Measurements from ENCODE around the gene B3GALT4. TPM values are rescaled to one million over a fixed set of nuclear protein-coding genes. Genes with fewer than 3 reads are reported as not detected.

Gene B3GALT4
- total and polyA plus RNA-seq, 8 donors, result 9.8 to 42.9 (median 11.5) TPM; not detected in 1

DNA sequence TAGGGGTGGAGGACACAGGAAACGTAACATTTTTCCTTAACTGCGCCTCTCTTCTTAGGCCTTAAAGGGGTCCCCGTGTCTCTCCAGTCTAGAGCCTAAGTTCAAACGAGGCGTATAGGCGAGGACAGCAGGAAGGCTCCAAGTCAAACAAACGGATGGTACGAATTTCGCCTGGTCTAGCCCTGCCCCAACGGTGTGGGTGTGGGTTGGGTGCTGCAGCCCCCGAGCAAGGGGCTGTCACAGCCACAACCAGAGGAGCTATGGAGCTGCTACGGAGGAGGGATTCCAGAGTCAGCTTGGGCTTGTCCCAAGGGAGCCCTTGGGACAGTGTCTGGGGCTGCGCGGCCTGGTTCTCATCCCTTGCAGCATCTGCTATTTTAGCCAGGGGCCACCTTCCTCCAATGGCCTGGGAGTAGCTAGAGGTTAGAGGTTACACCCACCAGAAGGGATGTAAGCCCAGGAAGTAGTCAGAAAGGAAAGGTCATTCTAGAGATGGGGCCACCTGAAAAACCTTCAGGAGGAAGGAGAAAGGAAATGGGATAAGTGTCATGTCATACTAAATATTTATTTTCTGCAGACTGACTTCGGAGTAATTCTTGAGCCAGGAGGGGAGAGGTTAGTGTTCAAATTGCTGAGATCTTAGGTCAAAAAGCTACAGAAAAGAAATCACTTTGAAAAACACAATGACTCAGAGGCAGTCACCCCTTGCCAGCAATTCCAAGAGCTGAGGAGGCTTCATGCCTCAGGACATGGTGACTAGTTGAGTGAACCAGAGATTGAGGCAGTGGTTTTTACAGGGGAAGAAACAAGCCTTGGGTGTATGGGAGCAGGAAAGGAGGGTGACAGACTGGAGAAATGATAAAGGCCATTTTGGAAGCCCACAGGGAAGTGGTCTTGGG lies 26.9 kb upstream of the B3GALT4 start:
- Histone ChIP-seq H3K27me3 (no peaks in the 10 kb centered on the region), H3K36me3 (peaks cover 0 to 19% (median 18%) of the 10 kb centered on the region in 4 donors), H3K9me3 (no peaks in the 10 kb centered on the region), H3K4me3 (peak overlapping the region; percentile 45 to 61 (median 52)), H3K27ac (peak overlapping the region; percentile 90 to 97 (median 95)), H3K4me1 (peaks cover 22 to 40% (median 28%) of the 10 kb centered on the region in 4 donors)
- intact Hi-C loops (cut with DNase I; ENCODE audit: low total_unique reads), result loop anchor here (5.0 to 10.0 kb wide), 2 partner anchors 88 to 245 kb away; partner anchors contain the start of gene HLA-DOA
- DNase-seq, result no peak
- WGBS, 5 donors, result 10 to 18% (median 13%) methylated on average over 14 to 15 of the region's 15 CpGs
- TF ChIP-seq EP300 (IDR thresholded peaks at IDR 0.05), result no peak

GRCh38 chr6:33250731-33251130 lies 26.2 kb upstream of the B3GALT4 start:
- peaks cover 0 to 26% (median 22%) of the 10 kb centered on the region in 4 donors for H3K36me3 ChIP-seq
- 93 to 98% (median 96%) methylated on average over 13 of the region's 13 CpGs for WGBS, 5 donors
- intact Hi-C loops (cut with DNase I; ENCODE audit: low total_unique reads), result no loop called here
- H3K4me1 ChIP-seq, result peaks cover 22 to 40% (median 28%) of the 10 kb centered on the region in 4 donors
- TF ChIP-seq POLR2AphosphoS5 (IDR thresholded peaks at IDR 0.05) (no peak), POLR2A (IDR thresholded peaks at IDR 0.05) (no peak), EP300 (IDR thresholded peaks at IDR 0.05) (no peak)
- TF ChIP-seq, protein P1, sequence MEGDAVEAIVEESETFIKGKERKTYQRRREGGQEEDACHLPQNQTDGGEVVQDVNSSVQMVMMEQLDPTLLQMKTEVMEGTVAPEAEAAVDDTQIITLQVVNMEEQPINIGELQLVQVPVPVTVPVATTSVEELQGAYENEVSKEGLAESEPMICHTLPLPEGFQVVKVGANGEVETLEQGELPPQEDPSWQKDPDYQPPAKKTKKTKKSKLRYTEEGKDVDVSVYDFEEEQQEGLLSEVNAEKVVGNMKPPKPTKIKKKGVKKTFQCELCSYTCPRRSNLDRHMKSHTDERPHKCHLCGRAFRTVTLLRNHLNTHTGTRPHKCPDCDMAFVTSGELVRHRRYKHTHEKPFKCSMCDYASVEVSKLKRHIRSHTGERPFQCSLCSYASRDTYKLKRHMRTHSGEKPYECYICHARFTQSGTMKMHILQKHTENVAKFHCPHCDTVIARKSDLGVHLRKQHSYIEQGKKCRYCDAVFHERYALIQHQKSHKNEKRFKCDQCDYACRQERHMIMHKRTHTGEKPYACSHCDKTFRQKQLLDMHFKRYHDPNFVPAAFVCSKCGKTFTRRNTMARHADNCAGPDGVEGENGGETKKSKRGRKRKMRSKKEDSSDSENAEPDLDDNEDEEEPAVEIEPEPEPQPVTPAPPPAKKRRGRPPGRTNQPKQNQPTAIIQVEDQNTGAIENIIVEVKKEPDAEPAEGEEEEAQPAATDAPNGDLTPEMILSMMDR (IDR thresholded peaks at IDR 0.05), result no peak
- no peaks in the 10 kb centered on the region for H3K27me3 ChIP-seq
- no peak overlapping the region for H3K4me3 ChIP-seq
- H3K9me3 ChIP-seq, result no peaks in the 10 kb centered on the region
- H3K27ac ChIP-seq, result peak overlapping the region in 4 of 5 donors; percentile 90 to 97 (median 96)
- no peak for DNase-seq

DNA sequence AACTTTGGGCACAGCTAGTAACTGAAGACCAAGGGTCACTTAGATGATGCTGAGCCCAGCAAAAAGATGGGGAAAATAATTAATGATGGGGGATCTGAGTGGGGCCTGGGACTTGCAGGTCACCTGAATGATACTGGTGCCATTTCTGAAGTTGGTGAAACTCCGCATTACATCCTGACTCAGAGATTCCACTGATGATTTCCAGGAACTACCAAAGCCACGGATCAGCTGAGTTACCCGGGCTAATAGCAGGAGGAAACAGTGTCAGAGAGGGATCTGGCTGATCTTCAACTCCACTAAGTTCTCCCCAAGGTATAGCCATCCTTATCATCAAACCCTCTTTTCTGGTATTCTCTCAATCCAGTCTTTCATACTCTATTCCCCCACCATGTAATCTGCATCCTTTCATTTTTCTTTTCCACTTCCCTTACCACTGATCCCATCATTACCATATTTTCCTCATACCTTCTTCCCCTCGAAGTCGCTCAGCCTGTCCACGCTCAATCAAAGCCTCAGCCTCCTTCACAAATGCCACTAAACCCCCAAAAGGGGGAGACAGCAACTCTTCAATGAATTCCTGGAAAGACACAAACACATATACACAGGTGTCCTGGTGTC lies 25.4 kb upstream of the B3GALT4 start:
- 85 to 89% (median 87%) methylated on average over 6 of the region's 6 CpGs for WGBS, 5 donors
- DNase-seq, result no peak
- H3K4me1 ChIP-seq, result peaks cover 22 to 40% (median 28%) of the 10 kb centered on the region in 4 donors

DNA sequence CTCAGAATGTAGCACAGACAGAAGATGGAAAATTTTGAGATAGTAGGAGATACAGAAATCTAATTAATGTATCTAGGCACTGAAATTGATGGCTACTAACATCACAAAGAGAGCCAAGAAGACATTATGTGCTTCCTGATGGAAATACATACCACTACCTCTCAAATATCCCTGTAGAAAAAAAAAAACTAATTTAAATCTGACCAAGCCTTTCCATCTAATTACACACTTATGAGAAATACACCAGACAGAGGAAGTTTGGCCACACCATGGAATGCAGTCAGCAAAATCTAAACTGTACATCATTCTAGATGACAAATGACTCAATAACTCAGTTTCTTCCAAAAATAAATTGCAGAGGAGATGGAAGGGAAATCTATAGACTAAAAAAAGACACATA lies 24.2 kb upstream of the B3GALT4 start:
- Histone ChIP-seq H3K4me1 (peaks cover 22 to 36% (median 27%) of the 10 kb centered on the region in 4 donors), H3K36me3 (peaks cover 8 to 41% (median 36%) of the 10 kb centered on the region in 4 donors), H3K9me3 (peaks cover 0 to 2% (median 0%) of the 10 kb centered on the region in 4 donors), H3K27ac (no peak overlapping the region), H3K27me3 (no peaks in the 10 kb centered on the region), H3K4me3 (no peak overlapping the region)
- TF ChIP-seq POLR2A (IDR thresholded peaks at IDR 0.05), result no peak
- TF ChIP-seq POLR2AphosphoS5 (IDR thresholded peaks at IDR 0.05), result no peak
- no peak for TF ChIP-seq EP300 (IDR thresholded peaks at IDR 0.05)
- TF ChIP-seq, protein P1 (IDR thresholded peaks at IDR 0.05), result no peak
- no peak for DNase-seq
- intact Hi-C loops (cut with DNase I; ENCODE audit: low total_unique reads), result no loop called here

More for the DNA sequence above, 25.4 kb upstream of the B3GALT4 start:
- intact Hi-C loops (cut with DNase I; ENCODE audit: low total_unique reads), result no loop called here
- H3K9me3 ChIP-seq, result no peaks in the 10 kb centered on the region
- no peak overlapping the region for H3K4me3 ChIP-seq
- peaks cover 0 to 28% (median 26%) of the 10 kb centered on the region in 4 donors for H3K36me3 ChIP-seq
- no peak overlapping the region for H3K27ac ChIP-seq
- H3K27me3 ChIP-seq, result no peaks in the 10 kb centered on the region
- TF ChIP-seq EP300 (IDR thresholded peaks at IDR 0.05), result no peak
- no peak for TF ChIP-seq POLR2A (IDR thresholded peaks at IDR 0.05)
- TF ChIP-seq POLR2AphosphoS5 (IDR thresholded peaks at IDR 0.05), result no peak
- TF ChIP-seq, protein P1 (IDR thresholded peaks at IDR 0.05), result no peak
